Activated CD8-positive, alpha-beta memory T cell treated with anti-CD3 and anti-CD28 coated beads, Interleukin-2, amount 10 ng/mL, durations not matched to agents 7 days and 5 days (primary cell): ENCODE data around the gene ARF4. TPM values are rescaled to one million over a fixed set of nuclear protein-coding genes. Genes with fewer than 3 reads are reported as not detected.
"Not testable (repeated sequence)": the region's sequence is repeated elsewhere in the genome, so short reads cannot be mapped to it uniquely, and the experiment has no call there.

Source experiments
- ATAC-seq: fragments of 150-1000 bp; cut with Tn5 transposase; one replicate; pipeline ENCODE4 v1.10.0; 2021; ENCODE audit warnings: moderate library complexity
- CTCF ChIA-PET: fragments of 350-600 bp; sonication (Branson Sonifier 250); formaldehyde crosslinking; loops from one replicate; lab custom pipeline; 2021; ENCODE audit warnings: antibody characterized with exemption; lab: Charles Lee
- DNase-seq: peaks from one replicate; pipeline ENCODE4 v3.0.0-alpha.2; 2020
- H3K27ac Mint-ChIP-seq: one replicate; pipeline ENCODE4 v1.8.0; 2021; ENCODE audit warnings: mild to moderate bottlenecking, mixed read lengths
- H3K27me3 Mint-ChIP-seq: one replicate; pipeline ENCODE4 v1.8.0; 2021; ENCODE audit warnings: mixed read lengths
- H3K36me3 Mint-ChIP-seq: one replicate; pipeline ENCODE4 v1.8.0; 2021; ENCODE audit warnings: mild to moderate bottlenecking, mixed read lengths
- H3K4me1 Mint-ChIP-seq: one replicate; pipeline ENCODE4 v1.8.0; 2021; ENCODE audit warnings: mixed read lengths
- H3K4me3 Mint-ChIP-seq: one replicate; pipeline ENCODE4 v1.8.0; 2021; ENCODE audit warnings: mild to moderate bottlenecking, moderate library complexity, mixed read lengths
- H3K9me3 Mint-ChIP-seq: one replicate; pipeline ENCODE4 v1.8.0; 2022; ENCODE audit warnings: low read depth, mixed read lengths
- total RNA-seq, 2 experiments: library from RNA; stranded (reverse); gene quantifications; one replicate each; pipeline ENCODE4 v1.2.3, GENCODE V29; 2021

The ARF4 gene
- total RNA-seq, result 10 to 100 TPM; 51.3 to 61.6 TPM

DNA sequence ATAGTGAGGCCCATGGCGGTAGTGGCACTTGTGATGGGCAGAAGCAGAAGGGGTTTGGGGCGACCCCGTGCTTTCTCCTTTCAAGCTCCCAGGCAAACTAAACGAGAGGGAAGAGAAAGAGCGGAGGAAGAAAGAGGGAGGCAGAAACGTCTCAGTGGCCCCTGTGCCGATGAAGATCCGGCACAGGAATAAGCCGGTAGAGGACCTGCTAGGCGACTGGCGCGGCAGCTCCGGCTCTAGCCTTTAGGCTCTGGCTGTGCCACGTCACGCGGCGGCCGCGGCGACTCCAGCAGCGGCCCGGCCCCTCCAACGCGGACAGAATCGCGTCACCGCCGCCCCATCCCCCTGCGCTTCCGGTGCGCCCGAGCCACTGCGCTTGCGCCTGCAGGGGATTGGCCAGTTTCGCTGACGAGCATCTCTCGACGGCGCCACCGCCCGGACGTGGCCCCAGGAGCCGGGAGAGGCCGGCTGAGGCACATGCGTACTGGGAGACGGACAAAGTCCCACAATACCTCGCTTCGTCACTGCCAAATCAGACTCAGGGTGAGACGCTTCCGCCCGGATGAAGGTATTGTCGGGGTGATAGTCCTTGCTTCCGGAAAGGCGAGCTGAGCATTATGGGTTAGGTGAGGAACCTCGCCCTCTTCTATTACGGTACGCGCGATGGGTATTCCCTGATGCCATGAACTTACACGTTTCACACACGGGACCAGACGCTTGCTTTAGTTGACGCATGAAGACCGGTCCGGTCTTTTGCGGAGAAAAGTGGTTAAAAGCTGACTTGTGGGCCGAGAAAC lies at the start of gene ARF4:
Gene ARF4, minus strand, starts transcription at position 218 of the 797 bp plus-strand sequence. Its CDS starts 204 bp downstream, at position 14.
- H3K4me3 Mint-ChIP-seq, result peak within 1 kb of the TSS; percentile 92
- no peaks in the 10 kb centered on the region for H3K9me3 Mint-ChIP-seq
- H3K36me3 Mint-ChIP-seq, result peaks cover 17% of the 10 kb centered on the region
- peak; percentile 100 for DNase-seq
- no peaks in the 10 kb centered on the region for H3K27me3 Mint-ChIP-seq
- peak; percentile 92 for ATAC-seq
- CTCF ChIA-PET, result interaction anchor here (1.1 to 2.8 kb wide), 5 partner anchors 42 to 200 kb away, joined by 3 to 18 read pairs (median 4); partner anchors contain the start of genes DENND6A, PDE12 and SLMAP
- H3K4me1 Mint-ChIP-seq, result peaks cover 33% of the 10 kb centered on the region
- peak within 1 kb of the TSS; percentile 98 for H3K27ac Mint-ChIP-seq

GRCh38 chr3:57646723-57647122 lies 49.6 kb upstream of the ARF4 start:
- CTCF ChIA-PET, result no interaction called here
- ATAC-seq, result no peak
- H3K4me1 Mint-ChIP-seq, result peaks cover 7% of the 10 kb centered on the region

GRCh38 chr3:57644740-57645139 lies 47.6 kb upstream of the ARF4 start:
- Mint-ChIP-seq H3K4me3 (no peak overlapping the region), H3K36me3 (peaks cover 52% of the 10 kb centered on the region), H3K9me3 (peaks cover 3% of the 10 kb centered on the region), H3K27me3 (no peaks in the 10 kb centered on the region), H3K4me1 (peaks cover 7% of the 10 kb centered on the region), H3K27ac (no peak overlapping the region)
- DNase-seq, result no peak
- no peak for ATAC-seq
- CTCF ChIA-PET, result interaction anchor here (0.9 kb wide), 1 partner anchor 182 kb away, joined by 3 read pairs; no protein-coding TSS in a partner anchor

More at GRCh38 chr3:57646723-57647122, 49.6 kb upstream of the ARF4 start:
- no peak for DNase-seq
- Mint-ChIP-seq H3K36me3 (peaks cover 59% of the 10 kb centered on the region), H3K27ac (no peak overlapping the region), H3K4me3 (no peak overlapping the region), H3K9me3 (peaks cover 3% of the 10 kb centered on the region), H3K27me3 (no peaks in the 10 kb centered on the region)

DNA sequence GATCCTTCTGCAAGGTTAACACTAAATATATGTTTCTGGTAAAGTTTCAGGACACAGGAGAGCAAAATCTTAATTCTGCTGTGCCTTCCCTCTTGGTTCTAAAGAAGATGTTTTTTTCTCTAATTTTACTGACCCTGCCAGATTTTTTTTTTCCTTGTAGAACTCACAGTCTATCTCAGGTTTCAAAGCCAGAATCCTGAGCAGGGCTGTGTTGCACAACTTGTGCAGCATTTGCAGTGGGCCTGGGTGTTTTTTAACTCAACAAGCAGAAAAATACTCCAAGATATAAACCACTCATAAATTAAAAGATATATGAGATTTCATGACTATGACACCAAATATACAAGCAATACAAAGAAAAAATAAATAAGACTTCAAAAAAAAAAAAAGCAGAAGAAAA lies 40.2 kb upstream of the ARF4 start:
- peaks cover 42% of the 10 kb centered on the region for H3K36me3 Mint-ChIP-seq
- CTCF ChIA-PET, result no interaction called here
- no peak for ATAC-seq
- H3K9me3 Mint-ChIP-seq, result no peaks in the 10 kb centered on the region
- DNase-seq, result no peak
- no peak overlapping the region for H3K27ac Mint-ChIP-seq
- no peaks in the 10 kb centered on the region for H3K27me3 Mint-ChIP-seq
- no peak overlapping the region for H3K4me3 Mint-ChIP-seq
- H3K4me1 Mint-ChIP-seq, result no peaks in the 10 kb centered on the region

DNA sequence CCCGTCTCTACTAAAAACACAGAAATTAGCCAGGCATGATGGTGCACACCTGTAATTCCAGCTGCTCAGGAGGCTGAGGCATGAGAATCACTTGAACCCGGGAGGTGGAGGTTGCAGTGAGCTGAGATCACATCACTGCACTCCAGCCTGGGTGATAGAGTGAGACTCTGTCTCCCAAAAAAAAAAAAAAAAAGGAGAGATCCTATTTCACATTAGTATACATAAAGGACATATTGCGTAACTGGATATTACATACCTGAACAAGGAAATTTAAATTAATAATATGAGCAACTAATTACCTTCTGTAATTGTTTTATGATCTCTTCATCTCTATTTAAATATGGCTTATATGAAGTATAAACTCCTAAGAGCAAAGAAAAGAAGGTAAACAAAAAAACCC lies 37.1 kb upstream of the ARF4 start:
- ATAC-seq, H3K27me3 Mint-ChIP-seq, DNase-seq, H3K4me1 Mint-ChIP-seq, H3K4me3 Mint-ChIP-seq, H3K27ac Mint-ChIP-seq, CTCF ChIA-PET, H3K9me3 Mint-ChIP-seq: not testable (repeated sequence)
- peaks cover 37% of the 10 kb centered on the region for H3K36me3 Mint-ChIP-seq

- Mint-ChIP-seq H3K4me3 (no peak overlapping the region), H3K9me3 (no peaks in the 10 kb centered on the region), H3K36me3 (peaks cover 44% of the 10 kb centered on the region), H3K27me3 (no peaks in the 10 kb centered on the region), H3K27ac (no peak overlapping the region), H3K4me1 (no peaks in the 10 kb centered on the region)
- ATAC-seq, result no peak
- CTCF ChIA-PET, result no interaction called here
- no peak for DNase-seq
Measured at GRCh38 chr3:57627976-57628375, 30.8 kb upstream of the ARF4 start.

DNA sequence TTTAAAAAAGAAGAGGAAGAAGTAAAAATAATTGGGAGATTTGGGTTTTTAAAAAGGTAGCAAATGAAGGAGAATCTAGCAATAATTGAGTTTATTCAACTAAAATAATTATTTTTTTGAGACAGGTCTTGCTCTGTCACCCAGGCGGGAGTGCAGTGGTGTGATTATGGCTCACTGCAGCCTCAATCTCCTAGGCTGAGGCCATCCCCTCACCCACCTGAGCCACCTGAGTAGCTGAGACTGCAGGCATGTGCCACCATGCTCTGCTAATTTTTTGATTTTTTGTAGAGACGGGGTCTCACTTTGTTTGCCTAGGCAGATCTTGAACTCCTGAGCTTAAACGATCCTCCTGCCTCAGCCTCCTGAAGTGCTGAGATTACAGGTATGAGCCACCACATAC lies 27.7 kb upstream of the ARF4 start:
- Mint-ChIP-seq H3K27me3 (no peaks in the 10 kb centered on the region), H3K4me1 (no peaks in the 10 kb centered on the region), H3K9me3 (no peaks in the 10 kb centered on the region), H3K4me3 (no peak overlapping the region), H3K27ac (no peak overlapping the region), H3K36me3 (peaks cover 40% of the 10 kb centered on the region)
- CTCF ChIA-PET, result no interaction called here
- ATAC-seq (no peak), DNase-seq (no peak)

GRCh38 chr3:57622362-57622761 lies 25.2 kb upstream of the ARF4 start:
- no peak for DNase-seq
- Mint-ChIP-seq H3K27me3 (no peaks in the 10 kb centered on the region), H3K4me1 (no peaks in the 10 kb centered on the region), H3K4me3 (no peak overlapping the region), H3K9me3 (peaks cover 2% of the 10 kb centered on the region), H3K27ac (no peak overlapping the region), H3K36me3 (peaks cover 38% of the 10 kb centered on the region)
- ATAC-seq, result no peak
- CTCF ChIA-PET, result no interaction called here

- no peak for ATAC-seq
- Mint-ChIP-seq H3K9me3 (peaks cover 2% of the 10 kb centered on the region), H3K27me3 (no peaks in the 10 kb centered on the region), H3K27ac (no peak overlapping the region), H3K4me3 (no peak overlapping the region), H3K36me3 (peaks cover 19% of the 10 kb centered on the region), H3K4me1 (no peaks in the 10 kb centered on the region)
- no peak for DNase-seq
- CTCF ChIA-PET, result no interaction called here
Measured at GRCh38 chr3:57617739-57618138, 20.6 kb upstream of the ARF4 start.

- H3K4me3 Mint-ChIP-seq, result no peak overlapping the region
- no peak for DNase-seq
- H3K9me3 Mint-ChIP-seq, result peaks cover 2% of the 10 kb centered on the region
- H3K27ac Mint-ChIP-seq, result no peak overlapping the region
- H3K4me1 Mint-ChIP-seq, result peaks cover 3% of the 10 kb centered on the region
- H3K36me3 Mint-ChIP-seq, result peaks cover 22% of the 10 kb centered on the region
- CTCF ChIA-PET, result no interaction called here
- no peak for ATAC-seq
- no peaks in the 10 kb centered on the region for H3K27me3 Mint-ChIP-seq
Measured at GRCh38 chr3:57616233-57616632, 19.1 kb upstream of the ARF4 start.

DNA sequence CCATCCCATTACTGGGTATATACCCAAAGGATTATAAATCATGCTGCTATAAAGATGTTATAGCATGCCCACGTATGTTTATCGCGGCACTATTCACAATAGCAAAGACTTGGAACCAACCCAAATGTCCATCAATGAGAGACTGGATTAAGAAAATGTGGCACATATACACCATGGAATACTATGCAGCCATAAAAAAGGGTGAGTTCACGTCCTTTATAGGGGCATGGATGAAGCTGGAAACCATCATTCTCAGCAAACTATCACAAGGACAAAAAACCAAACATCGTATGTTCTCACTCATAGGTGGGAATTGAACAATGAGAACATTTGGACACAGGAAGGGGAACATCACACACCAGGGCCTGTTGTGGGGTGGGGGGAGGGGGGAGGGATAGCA lies 14.7 kb upstream of the ARF4 start:
- H3K9me3 Mint-ChIP-seq, DNase-seq, H3K27me3 Mint-ChIP-seq, CTCF ChIA-PET, ATAC-seq, H3K27ac Mint-ChIP-seq, H3K4me3 Mint-ChIP-seq, H3K4me1 Mint-ChIP-seq: not testable (repeated sequence)
- H3K36me3 Mint-ChIP-seq, result peaks cover 30% of the 10 kb centered on the region

GRCh38 chr3:57605683-57606082 lies 8.5 kb upstream of the ARF4 start:
- H3K36me3 Mint-ChIP-seq, result peaks cover 50% of the 10 kb centered on the region
- H3K27me3 Mint-ChIP-seq, result no peaks in the 10 kb centered on the region
- DNase-seq, result no peak
- H3K4me1 Mint-ChIP-seq, result no peaks in the 10 kb centered on the region
- CTCF ChIA-PET, result no interaction called here
- no peak overlapping the region for H3K27ac Mint-ChIP-seq
- peaks cover 8% of the 10 kb centered on the region for H3K9me3 Mint-ChIP-seq
- no peak overlapping the region for H3K4me3 Mint-ChIP-seq
- no peak for ATAC-seq

DNA sequence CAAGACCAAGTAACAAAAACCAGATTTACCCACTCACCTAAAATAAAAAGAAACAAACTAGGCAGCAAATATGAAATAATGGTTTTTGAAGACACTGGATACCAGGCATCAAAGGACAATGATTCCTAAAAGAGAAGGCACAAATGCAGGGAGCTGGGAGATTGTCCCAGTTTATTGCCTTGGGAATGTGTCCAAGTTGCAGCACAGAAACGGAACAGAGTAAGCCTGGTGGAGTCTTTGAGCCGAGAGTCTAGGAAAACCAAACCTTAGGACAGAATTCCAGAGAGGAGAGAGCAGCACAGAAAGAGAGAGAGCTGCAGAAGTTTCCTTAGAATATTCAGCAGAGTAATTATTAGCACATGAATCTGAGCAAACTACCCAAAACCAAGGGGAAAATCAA lies 7.8 kb upstream of the ARF4 start:
- Mint-ChIP-seq H3K9me3 (peaks cover 8% of the 10 kb centered on the region), H3K27me3 (no peaks in the 10 kb centered on the region), H3K36me3 (peaks cover 48% of the 10 kb centered on the region), H3K4me3 (no peak overlapping the region), H3K4me1 (no peaks in the 10 kb centered on the region), H3K27ac (no peak overlapping the region)
- no peak for ATAC-seq
- CTCF ChIA-PET, result no interaction called here
- no peak for DNase-seq

DNA sequence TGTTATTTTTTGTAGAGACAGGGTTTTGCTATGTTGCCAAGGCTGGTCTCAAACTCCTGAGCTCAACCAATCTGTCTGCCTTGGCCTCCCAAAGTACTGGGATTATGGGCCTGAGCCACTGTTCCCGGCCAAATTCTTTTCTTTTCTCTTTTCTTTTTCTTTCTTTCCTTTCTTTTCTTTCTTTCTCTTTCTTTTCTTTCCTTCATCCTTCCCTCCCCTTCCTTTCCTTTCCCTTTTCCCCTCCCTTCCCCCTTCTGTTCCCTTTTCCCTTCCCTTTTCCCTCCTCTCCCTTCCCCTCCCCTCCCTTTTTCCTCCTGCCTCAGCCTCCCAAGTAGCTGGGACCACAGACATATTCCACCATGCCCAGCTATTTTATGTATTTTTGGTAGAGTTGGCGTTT lies 3.1 kb upstream of the ARF4 start:
- Mint-ChIP-seq H3K9me3 (peaks cover 2% of the 10 kb centered on the region), H3K4me3 (no peak overlapping the region), H3K27me3 (no peaks in the 10 kb centered on the region), H3K36me3 (peaks cover 20% of the 10 kb centered on the region), H3K27ac (peak overlapping the region; percentile 1), H3K4me1 (peaks cover 12% of the 10 kb centered on the region)
- DNase-seq (no peak), ATAC-seq (no peak)
- CTCF ChIA-PET, result interaction anchor here (1.2 kb wide), 1 partner anchor 89 kb away, joined by 4 read pairs; no protein-coding TSS in a partner anchor
